GM06990 (cell line): Measurements from ENCODE around the gene KRTAP3-3.

Experiments used
- DNase-seq: peaks from one replicate; pipeline ENCODE4 v3.0.0-alpha.2; 2011; ENCODE audit not compliant: insufficient read length; ENCODE audit errors: extremely low read depth
- H3K27me3 ChIP-seq: replicated peaks from 2 replicates; pipeline ENCODE4 v1.6.0; 2011; ENCODE audit warnings: low read length; ENCODE audit not compliant: control insufficient read depth, insufficient read depth
- H3K36me3 ChIP-seq: 2 replicates; pipeline ENCODE4 v1.5.1; 2011; ENCODE audit warnings: low read length; ENCODE audit not compliant: control insufficient read depth, insufficient read depth
- H3K4me3 ChIP-seq: replicated peaks from 2 replicates; pipeline ENCODE4 v1.5.1; 2011; ENCODE audit warnings: low read depth, mild to moderate bottlenecking, control low read depth, low read length
- CTCF ChIP-seq: IDR thresholded peaks from 2 replicates; pipeline ENCODE4 v1.5.1; 2011; ENCODE audit warnings: low read length, control low read depth, mild to moderate bottlenecking, inconsistent platforms; ENCODE audit not compliant: insufficient read depth, poor library complexity, severe bottlenecking

KRTAP3-3 gene

GRCh38 chr17:41026715-41027471 lies 32.9 kb upstream of the KRTAP3-3 start, which contains the start of gene KRTAP1-5:
KRTAP1-5 (minus strand) TSS chr17:41027208; CDS start chr17:41027155, 53 bp downstream.
- Histone ChIP-seq H3K27me3 (no peaks in the 10 kb centered on the region), H3K36me3 (no peaks in the 10 kb centered on the region), H3K4me3 (no peak within 1 kb of the TSS)
- no peak for DNase-seq
- no peak for TF ChIP-seq CTCF

- no peak for DNase-seq
- TF ChIP-seq CTCF, result no peak
- Histone ChIP-seq H3K4me3 (no peak overlapping the region), H3K36me3 (no peaks in the 10 kb centered on the region), H3K27me3 (no peaks in the 10 kb centered on the region)
Observed at GRCh38 chr17:41024697-41025096, 30.7 kb upstream of the KRTAP3-3 start.

GRCh38 chr17:41020336-41020735 lies 26.4 kb upstream of the KRTAP3-3 start:
- no peak for TF ChIP-seq CTCF
- no peak for DNase-seq
- H3K36me3 ChIP-seq, result no peaks in the 10 kb centered on the region
- H3K27me3 ChIP-seq, result no peaks in the 10 kb centered on the region
- H3K4me3 ChIP-seq, result no peak overlapping the region

- H3K36me3 ChIP-seq, result no peaks in the 10 kb centered on the region
- no peaks in the 10 kb centered on the region for H3K27me3 ChIP-seq
- H3K4me3 ChIP-seq, result no peak overlapping the region
- DNase-seq, result no peak
- no peak for TF ChIP-seq CTCF
Observed at GRCh38 chr17:41019415-41019814, 25.5 kb upstream of the KRTAP3-3 start.

- no peak for TF ChIP-seq CTCF
- H3K27me3 ChIP-seq, result no peaks in the 10 kb centered on the region
- H3K4me3 ChIP-seq, result no peak overlapping the region
- DNase-seq, result no peak
- H3K36me3 ChIP-seq, result no peaks in the 10 kb centered on the region
Observed at GRCh38 chr17:41018541-41018940, 24.6 kb upstream of the KRTAP3-3 start.
